ENCODE data around the gene RNF130.

Gene RNF130

DNA sequence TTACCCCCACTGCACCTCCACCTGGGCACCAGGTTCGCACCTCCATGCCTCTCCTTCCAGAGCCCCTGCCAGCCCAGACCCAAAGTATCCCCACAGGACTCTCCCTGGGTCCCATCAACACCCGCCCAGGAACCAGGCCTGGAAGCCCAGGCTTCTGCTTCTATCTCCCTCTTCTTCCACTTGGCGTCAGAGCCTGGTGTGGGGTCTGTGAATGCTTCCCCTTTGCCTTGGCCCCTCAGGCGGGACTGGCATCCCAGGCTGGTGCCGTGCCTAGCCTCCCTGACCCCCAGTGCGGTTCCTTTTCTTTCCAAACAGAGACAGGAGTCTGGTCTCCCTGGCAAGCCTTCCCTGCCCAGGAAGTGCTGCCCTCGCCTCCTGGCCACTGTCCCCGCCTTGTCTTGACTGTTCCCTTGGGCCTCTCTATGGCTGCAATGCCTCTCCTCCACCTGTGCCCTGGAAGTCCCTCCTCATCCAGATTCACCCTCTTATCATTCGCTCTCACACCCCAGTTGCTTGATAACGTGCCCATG lies 156.1 kb downstream of the RNF130 start:
- no peak for DNase-seq (ENCODE audit: low spot score)

DNA sequence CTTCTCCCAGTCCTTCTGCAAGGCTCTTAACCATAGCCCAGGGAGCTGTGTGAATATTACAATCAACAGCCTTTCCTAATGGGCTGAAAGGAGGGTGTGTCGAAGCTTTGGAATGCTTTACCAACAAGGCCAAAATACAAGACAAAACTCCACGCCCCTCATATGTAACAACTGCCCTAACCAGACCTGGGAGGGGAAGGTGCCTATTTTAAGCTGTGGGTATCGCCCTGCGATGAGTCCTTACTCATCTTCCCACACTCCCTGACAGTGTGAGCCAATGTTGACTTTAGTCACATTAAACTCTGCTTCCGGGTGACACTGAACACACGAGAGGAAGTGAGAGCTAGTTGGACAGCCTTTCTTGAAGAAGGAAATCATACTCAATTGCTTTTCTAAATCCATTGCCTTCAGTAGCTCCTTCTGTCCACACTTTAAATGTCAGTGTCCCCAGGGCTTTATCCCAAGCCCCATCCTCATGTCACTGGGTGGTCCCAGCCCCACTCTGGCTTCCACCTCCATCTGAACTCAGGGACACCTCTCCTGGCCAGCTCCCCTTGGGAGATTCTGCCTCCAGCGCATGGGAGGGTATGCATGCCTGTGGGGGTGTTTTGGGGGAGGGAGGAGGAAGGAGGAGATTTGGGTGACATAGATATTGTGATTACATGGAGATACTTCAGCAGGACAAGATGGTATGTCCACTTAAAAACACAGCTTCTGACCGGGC lies 157.4 kb downstream of the RNF130 start:
- no peak for DNase-seq (ENCODE audit: low spot score)

- no peak for DNase-seq (ENCODE audit: low spot score)
Observed at GRCh38 chr5:179913461-179913860, 158.1 kb downstream of the RNF130 start.

DNA sequence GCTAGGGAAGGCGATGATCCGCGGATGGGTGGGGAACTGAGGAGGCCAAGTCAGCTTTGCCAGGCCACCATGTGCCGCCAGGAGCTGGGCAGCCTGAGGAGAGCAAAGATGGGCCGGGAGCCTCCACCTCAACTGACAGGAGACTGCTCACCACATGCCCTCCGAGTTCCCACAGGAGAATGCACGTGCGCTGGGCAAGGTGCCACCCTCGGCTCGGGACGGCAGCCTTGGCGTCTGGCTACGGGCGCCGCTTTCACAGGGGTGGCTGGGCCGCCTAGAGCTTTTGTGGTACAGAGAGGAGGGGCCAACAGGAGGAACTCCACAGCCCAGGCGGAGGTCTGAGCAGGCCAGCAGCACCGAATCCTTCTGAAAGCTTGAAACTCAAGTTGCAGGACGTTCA lies 158.6 kb downstream of the RNF130 start:
- DNase-seq (ENCODE audit: low spot score) = no peak

- no peak for DNase-seq (ENCODE audit: low spot score)
Observed at GRCh38 chr5:179912386-179912785, 159.2 kb downstream of the RNF130 start.

GRCh38 chr5:179909224-179909623 lies 162.3 kb downstream of the RNF130 start:
- DNase-seq (ENCODE audit: low spot score) = no peak

GRCh38 chr5:179908528-179908927 lies 163.0 kb downstream of the RNF130 start:
- peak; percentile 75 for DNase-seq (ENCODE audit: low spot score)

DNA sequence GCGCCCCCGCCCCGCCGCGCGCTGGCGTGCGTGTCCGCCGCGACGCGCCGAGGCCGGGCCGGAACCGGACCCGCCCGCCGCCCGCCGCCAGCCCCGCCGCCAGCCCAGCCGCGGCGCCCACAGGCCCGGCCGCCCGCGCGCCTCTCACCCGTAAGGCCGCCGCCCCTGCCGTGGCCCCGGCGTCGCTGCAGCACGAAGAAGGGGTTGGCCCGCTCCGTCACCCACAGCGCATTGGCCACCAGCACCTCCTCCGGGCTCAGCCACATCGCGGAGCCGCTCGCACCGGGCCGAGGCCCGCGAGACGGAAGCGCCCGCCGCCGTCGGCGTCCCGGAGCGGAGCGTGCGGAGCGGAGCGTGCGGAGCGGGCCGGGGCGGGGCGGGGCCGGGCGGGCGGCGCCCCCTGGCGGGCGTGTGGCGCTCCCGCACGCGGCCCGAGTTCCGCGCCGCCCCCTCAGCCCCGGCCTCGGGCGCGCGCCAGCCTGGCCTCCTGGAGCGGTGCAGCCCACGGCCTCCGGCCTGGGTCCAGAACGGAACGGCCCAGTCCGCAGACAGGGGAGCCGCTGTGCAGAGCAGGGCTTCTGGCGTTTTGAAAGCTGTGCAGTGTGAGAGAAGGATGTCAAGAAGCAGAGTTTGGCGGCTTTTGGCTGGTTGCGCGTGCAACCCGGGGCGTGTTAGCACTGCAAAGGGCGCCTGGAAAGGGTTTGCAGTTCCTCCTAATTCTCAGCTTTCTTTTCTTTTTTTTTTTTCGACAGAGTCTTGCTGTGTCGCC lies 163.8 kb downstream of the RNF130 start, which contains the start of gene TBC1D9B:
TBC1D9B (minus strand) TSS at position 342 of the 769 bp plus-strand sequence; CDS start at position 266, 76 bp downstream.
- DNase-seq (ENCODE audit: low spot score) = peak; percentile 79

GRCh38 chr5:179906795-179907555 lies 164.6 kb downstream of the RNF130 start:
- DNase-seq (ENCODE audit: low spot score) = peak; percentile 60

DNA sequence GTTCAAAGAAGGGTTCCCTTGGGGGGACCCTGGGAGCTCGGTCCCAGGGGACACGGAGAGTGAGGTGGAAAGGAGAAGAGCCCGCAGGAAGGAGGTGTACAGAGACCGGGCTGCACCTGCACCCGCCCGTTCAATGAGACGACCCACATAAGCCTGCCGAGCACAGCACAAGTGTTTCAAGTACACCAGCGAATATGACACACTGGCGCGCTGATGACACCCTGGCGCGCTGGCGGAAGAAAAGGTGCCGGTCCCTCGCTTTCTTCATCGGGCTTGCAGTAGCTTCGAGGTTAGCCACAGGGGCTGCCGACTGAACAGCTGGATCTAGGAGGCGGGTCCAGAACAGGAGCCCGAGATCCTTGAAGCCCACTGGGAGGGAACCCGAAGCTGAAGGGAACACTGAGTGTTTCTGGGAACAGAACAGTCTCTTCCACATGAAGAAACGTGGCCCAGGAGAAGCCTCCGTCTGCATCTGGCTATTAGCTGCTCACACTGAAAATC lies 165.2 kb downstream of the RNF130 start:
- no peak for DNase-seq (ENCODE audit: low spot score)

DNA sequence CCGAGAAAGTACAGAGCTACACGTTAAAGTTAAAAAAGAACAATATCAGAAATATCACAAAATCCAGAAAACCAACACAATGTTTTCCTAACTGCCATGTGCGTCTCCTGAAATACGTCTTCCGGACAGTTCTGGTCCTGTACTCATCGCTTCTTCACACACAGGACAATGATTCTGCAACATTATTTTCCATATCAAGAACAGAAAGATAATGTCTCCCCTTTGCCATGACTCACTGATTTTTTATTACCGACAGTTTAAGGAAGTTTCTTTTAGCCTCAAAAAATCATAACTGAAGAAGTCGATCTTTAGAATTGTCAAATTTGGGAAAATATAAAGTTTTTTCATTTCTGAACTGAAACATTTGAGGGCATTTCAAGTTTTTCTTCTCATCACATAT lies 166.4 kb downstream of the RNF130 start:
- no peak for DNase-seq (ENCODE audit: low spot score)
